CD4-positive, alpha-beta T cell (primary cell): Measurements from ENCODE around the gene SECISBP2. TPM values are rescaled to one million over a fixed set of nuclear protein-coding genes. Genes with fewer than 3 reads are reported as not detected.
"Not testable (repeated sequence)": the region's sequence is repeated elsewhere in the genome, so short reads cannot be mapped to it uniquely, and the experiment has no call there.

Experiments
- ATAC-seq: fragments of 200-7000 bp; cut with Tn5 transposase; one replicate; pipeline ENCODE4 v1.10.0; 2022; ENCODE audit warnings: mild to moderate bottlenecking; ENCODE audit not compliant: poor library complexity
- CTCF ChIA-PET: fragments of 350-600 bp; sonication (Branson Sonifier 250); formaldehyde crosslinking; loops from one replicate; lab custom pipeline; 2021; ENCODE audit warnings: antibody characterized with exemption, inconsistent platforms; lab: Charles Lee
- POLR2A ChIA-PET: fragments of 350-600 bp; sonication (Branson Sonifier 250); formaldehyde crosslinking; loops from one replicate; lab custom pipeline; 2021; ENCODE audit warnings: antibody characterized with exemption, inconsistent platforms; lab: Charles Lee
- DNase-seq, 14 experiments: peaks; one replicate each; pipeline ENCODE4 v3.0.0-alpha.2; 2013 to 2020; ENCODE audit warnings: mixed read lengths in 2 of 14
- H3K27ac ChIP-seq, 2 donors: one replicate each; pipeline versions ENCODE4 v1.5.1 to v1.7.0; 2013; ENCODE audit warnings: low read length in 2 of 2, low read depth in 1 of 2, mild to moderate bottlenecking in 1 of 2
- H3K27me3 ChIP-seq, 2 experiments: 1 replicate in 1 of 2; 2 replicates in 1 of 2; pipeline versions ENCODE4 v1.6.1 to v1.7.0; 2013; ENCODE audit warnings: low read length in 2 of 2, control low read depth in 1 of 2, mild to moderate bottlenecking in 1 of 2, moderate library complexity in 1 of 2; ENCODE audit not compliant: insufficient read depth in 2 of 2, control insufficient read depth in 1 of 2
- H3K36me3 ChIP-seq: one replicate; pipeline ENCODE4 v1.6.1; 2013; ENCODE audit warnings: low read length, control low read depth; ENCODE audit not compliant: insufficient read depth
- H3K4me1 ChIP-seq: one replicate; pipeline ENCODE4 v1.6.1; 2013; ENCODE audit warnings: low read length, control low read depth; ENCODE audit not compliant: insufficient read depth
- H3K4me3 ChIP-seq: one replicate; pipeline ENCODE4 v1.5.1; 2013; ENCODE audit warnings: mild to moderate bottlenecking, low read length, moderate library complexity
- H3K9me3 ChIP-seq, 2 experiments: 1 replicate in 1 of 2; 2 replicates in 1 of 2; pipeline versions ENCODE4 v1.6.1 to v1.7.0; 2013; ENCODE audit warnings: low read length in 2 of 2, mild to moderate bottlenecking in 2 of 2, control low read depth in 1 of 2, moderate library complexity in 1 of 2; ENCODE audit not compliant: control insufficient read depth in 1 of 2, insufficient read depth in 1 of 2
- H3K27ac Mint-ChIP-seq: one replicate; pipeline ENCODE4 v1.8.0; 2020; ENCODE audit warnings: mixed read lengths
- H3K27me3 Mint-ChIP-seq: one replicate; pipeline ENCODE4 v1.8.0; 2021; ENCODE audit warnings: mixed read lengths
- H3K36me3 Mint-ChIP-seq: one replicate; pipeline ENCODE4 v1.8.0; 2021; ENCODE audit warnings: low read depth, mixed read lengths
- H3K4me1 Mint-ChIP-seq: one replicate; pipeline ENCODE4 v1.8.0; 2021; ENCODE audit warnings: low read depth, mixed read lengths
- H3K4me3 Mint-ChIP-seq: one replicate; pipeline ENCODE4 v1.8.0; 2020; ENCODE audit warnings: mild to moderate bottlenecking, mixed read lengths
- H3K9me3 Mint-ChIP-seq: one replicate; pipeline ENCODE4 v1.8.0; 2020; ENCODE audit warnings: mixed read lengths
- intact Hi-C, 2 experiments: fragments of 100-400 bp; cut with DNase I in 1 of 2; cut with micrococcal nuclease in 1 of 2; formaldehyde crosslinking; loops; one replicate each; pipeline versions ENCODE4 v1.15.1 to v1.9.0; 2023 to 2025; cut with DNase I, micrococcal nuclease
- total RNA-seq, 174 experiments: library from RNA in 2 of 174; stranded (reverse) in 2 of 174; gene quantifications; one replicate each; pipeline ENCODE4 v1.2.3 and lab custom pipeline; 2021 to 2026
- TF ChIP-seq, protein P1 (sequence below): fragments of 200-600 bp; IDR thresholded peaks from one replicate; pipeline ENCODE4 v1.8.0; 2022; ENCODE audit warnings: antibody characterized with exemption, mild to moderate bottlenecking

Gene SECISBP2
- total RNA-seq, 2 experiments from 2014 or later = 109 to 112 TPM

DNA sequence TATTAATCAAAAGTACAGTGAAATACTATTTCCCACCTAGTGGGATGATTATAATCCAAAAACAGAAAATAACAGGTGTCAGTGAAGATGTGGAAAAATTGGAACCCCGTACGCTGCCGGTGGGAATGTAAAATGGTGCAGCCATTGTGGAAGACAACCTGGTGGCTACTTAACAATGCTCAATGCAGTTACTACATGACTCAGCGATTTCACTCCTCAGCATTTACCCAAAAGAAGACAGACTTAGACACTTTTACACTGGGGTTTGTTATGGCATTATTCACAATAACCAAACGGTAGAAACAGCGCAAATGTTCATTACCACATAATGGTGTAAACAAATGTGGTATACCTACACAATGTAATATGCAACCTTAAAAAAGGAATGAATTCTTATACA, 23.9 kb downstream of the SECISBP2 start:
- ChIA-PET CTCF (interaction anchor here (1.3 kb wide), 1 partner anchor 207 kb away, joined by 3 read pairs; no protein-coding TSS in a partner anchor), POLR2A (interaction anchor here (0.6 to 1.4 kb wide), 2 partner anchors 10 to 16 kb away, joined by 3 read pairs; no protein-coding TSS in a partner anchor)
- no peaks in the 10 kb centered on the region for H3K9me3 Mint-ChIP-seq
- ATAC-seq (no peak), DNase-seq (no peak)
- peaks cover 13% of the 10 kb centered on the region for H3K4me1 Mint-ChIP-seq
- no peaks in the 10 kb centered on the region for H3K9me3 ChIP-seq
- H3K36me3 Mint-ChIP-seq = peaks cover 100% of the 10 kb centered on the region
- no peak overlapping the region for H3K27ac ChIP-seq
- no peaks in the 10 kb centered on the region for H3K4me1 ChIP-seq
- H3K27me3 ChIP-seq = no peaks in the 10 kb centered on the region
- no peaks in the 10 kb centered on the region for H3K27me3 Mint-ChIP-seq
- intact Hi-C loops = no loop called here
- peaks cover 100% of the 10 kb centered on the region for H3K36me3 ChIP-seq
- no peak overlapping the region for H3K4me3 Mint-ChIP-seq
- H3K27ac Mint-ChIP-seq = no peak overlapping the region
- TF ChIP-seq, protein P1, sequence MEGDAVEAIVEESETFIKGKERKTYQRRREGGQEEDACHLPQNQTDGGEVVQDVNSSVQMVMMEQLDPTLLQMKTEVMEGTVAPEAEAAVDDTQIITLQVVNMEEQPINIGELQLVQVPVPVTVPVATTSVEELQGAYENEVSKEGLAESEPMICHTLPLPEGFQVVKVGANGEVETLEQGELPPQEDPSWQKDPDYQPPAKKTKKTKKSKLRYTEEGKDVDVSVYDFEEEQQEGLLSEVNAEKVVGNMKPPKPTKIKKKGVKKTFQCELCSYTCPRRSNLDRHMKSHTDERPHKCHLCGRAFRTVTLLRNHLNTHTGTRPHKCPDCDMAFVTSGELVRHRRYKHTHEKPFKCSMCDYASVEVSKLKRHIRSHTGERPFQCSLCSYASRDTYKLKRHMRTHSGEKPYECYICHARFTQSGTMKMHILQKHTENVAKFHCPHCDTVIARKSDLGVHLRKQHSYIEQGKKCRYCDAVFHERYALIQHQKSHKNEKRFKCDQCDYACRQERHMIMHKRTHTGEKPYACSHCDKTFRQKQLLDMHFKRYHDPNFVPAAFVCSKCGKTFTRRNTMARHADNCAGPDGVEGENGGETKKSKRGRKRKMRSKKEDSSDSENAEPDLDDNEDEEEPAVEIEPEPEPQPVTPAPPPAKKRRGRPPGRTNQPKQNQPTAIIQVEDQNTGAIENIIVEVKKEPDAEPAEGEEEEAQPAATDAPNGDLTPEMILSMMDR = no peak
- H3K4me3 ChIP-seq = no peak overlapping the region

DNA sequence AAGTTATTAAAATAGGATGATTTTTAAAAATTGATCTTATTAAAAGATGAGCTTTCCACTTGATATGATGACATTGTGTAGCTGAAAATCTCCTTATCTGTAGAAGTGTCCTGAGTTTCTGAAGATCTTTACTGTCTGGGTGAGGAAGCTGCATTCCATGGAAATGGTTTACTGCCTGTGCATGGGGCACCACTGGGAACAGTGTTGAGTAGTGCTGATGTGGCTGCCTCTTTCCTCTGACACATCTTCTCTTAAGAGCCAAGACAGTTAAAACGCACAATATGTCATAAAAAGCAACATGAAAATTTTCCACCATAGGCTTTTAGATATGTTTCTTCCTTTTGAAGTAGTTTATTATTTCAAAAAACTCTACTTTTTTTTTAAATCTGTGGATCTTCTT, 24.6 kb downstream of the SECISBP2 start:
- TF ChIP-seq, protein P1 = no peak
- Histone ChIP-seq H3K27me3 (no peaks in the 10 kb centered on the region), H3K9me3 (no peaks in the 10 kb centered on the region), H3K4me1 (no peaks in the 10 kb centered on the region), H3K4me3 (no peak overlapping the region), H3K36me3 (peaks cover 99% of the 10 kb centered on the region), H3K27ac (no peak overlapping the region)
- ATAC-seq (no peak), DNase-seq (no peak)
- CTCF ChIA-PET = no interaction called here
- H3K27me3 Mint-ChIP-seq = no peaks in the 10 kb centered on the region
- intact Hi-C loops = no loop called here
- H3K36me3 Mint-ChIP-seq = peaks cover 100% of the 10 kb centered on the region
- POLR2A ChIA-PET = interaction anchor here (1.4 kb wide), 1 partner anchor 17 kb away, joined by 3 read pairs; no protein-coding TSS in a partner anchor
- no peaks in the 10 kb centered on the region for H3K9me3 Mint-ChIP-seq
- peaks cover 13% of the 10 kb centered on the region for H3K4me1 Mint-ChIP-seq
- H3K4me3 Mint-ChIP-seq = no peak overlapping the region
- H3K27ac Mint-ChIP-seq = no peak overlapping the region

DNA sequence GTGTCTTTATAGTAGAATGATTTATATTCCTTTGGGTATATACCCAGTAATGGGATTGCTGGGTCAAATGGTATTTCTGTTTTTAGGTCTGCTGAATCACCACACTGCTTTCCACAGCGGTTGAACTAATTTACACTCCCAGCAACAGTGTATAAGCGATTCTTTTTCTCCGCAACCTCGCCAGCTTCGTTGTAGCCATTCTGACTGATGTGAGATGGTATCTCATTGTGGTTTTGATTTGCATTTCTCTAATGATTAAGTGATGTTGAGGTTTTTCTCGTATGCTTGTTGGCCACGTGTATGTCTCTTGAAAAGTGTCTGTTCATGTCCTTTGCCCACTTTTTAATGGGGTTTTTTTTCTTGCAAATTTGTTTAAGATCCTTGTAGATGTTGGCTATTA, 25.5 kb downstream of the SECISBP2 start:
- H3K9me3 Mint-ChIP-seq, H3K4me3 Mint-ChIP-seq, H3K4me1 ChIP-seq, H3K27ac ChIP-seq, DNase-seq, intact Hi-C loops, H3K27me3 ChIP-seq, H3K4me3 ChIP-seq, H3K27ac Mint-ChIP-seq, CTCF ChIA-PET, H3K9me3 ChIP-seq, ATAC-seq, POLR2A ChIA-PET, H3K27me3 Mint-ChIP-seq: not testable (repeated sequence)
- Mint-ChIP-seq H3K36me3 (peaks cover 100% of the 10 kb centered on the region), H3K4me1 (peaks cover 13% of the 10 kb centered on the region)
- peaks cover 99% of the 10 kb centered on the region for H3K36me3 ChIP-seq

DNA sequence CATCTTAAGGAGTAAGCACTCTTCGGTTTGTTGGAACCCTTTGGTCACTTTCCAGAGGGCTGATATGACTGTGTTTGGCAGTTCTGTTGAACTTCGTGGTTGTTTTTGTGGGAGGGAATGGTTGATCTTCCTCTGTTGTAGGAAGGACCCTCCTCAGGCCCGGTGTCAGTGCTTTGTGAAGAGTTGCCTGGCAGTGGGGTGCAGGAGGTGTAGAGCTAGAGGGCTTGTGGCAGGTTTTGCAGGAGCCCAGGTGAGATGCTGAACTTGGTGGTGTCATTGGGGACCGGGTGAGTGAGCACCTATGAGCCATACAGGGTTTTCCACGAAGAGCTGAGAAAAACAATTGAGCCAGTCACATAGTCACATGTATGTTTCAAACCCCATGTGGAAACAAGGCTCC, 27.2 kb downstream of the SECISBP2 start:
- POLR2A ChIA-PET = interaction anchor here (1.0 kb wide), 1 partner anchor 27 kb away, joined by 4 read pairs; the partner anchor contains the start of gene SECISBP2
- CTCF ChIA-PET = no interaction called here
- Mint-ChIP-seq H3K27ac (no peak overlapping the region), H3K4me3 (no peak overlapping the region), H3K27me3 (no peaks in the 10 kb centered on the region), H3K4me1 (peaks cover 15% of the 10 kb centered on the region), H3K9me3 (no peaks in the 10 kb centered on the region), H3K36me3 (peaks cover 100% of the 10 kb centered on the region)
- Histone ChIP-seq H3K27ac (no peak overlapping the region), H3K27me3 (no peaks in the 10 kb centered on the region), H3K4me3 (no peak overlapping the region), H3K4me1 (no peaks in the 10 kb centered on the region), H3K36me3 (peaks cover 98% of the 10 kb centered on the region), H3K9me3 (no peaks in the 10 kb centered on the region)
- intact Hi-C loops = no loop called here
- TF ChIP-seq, protein P1 = no peak
- DNase-seq (no peak), ATAC-seq (no peak)
